H1 (cell line): Measurements from ENCODE around the gene VSIG10L. TPM values are rescaled to one million over a fixed set of nuclear protein-coding genes. Genes with fewer than 3 reads are reported as not detected.

Source experiments
- ASH2L ChIP-seq: fragments of 200-600, 300-600 bp; sonication (generic); IDR thresholded peaks from one replicate; pipeline ENCODE4 v1.7.1; 2017; ENCODE audit warnings: low read length
- BCL11A ChIP-seq, 2 experiments: IDR thresholded peaks; one replicate each; pipeline ENCODE4 v1.6.1; 2011; ENCODE audit warnings: low read depth in 2 of 2, low read length in 2 of 2, mild to moderate bottlenecking in 2 of 2
- BRCA1 ChIP-seq: IDR thresholded peaks from 2 replicates; pipeline ENCODE4 v1.6.1; 2012; ENCODE audit warnings: low read depth, low read length, improper control_type of control experiment
- CHD1 ChIP-seq: IDR thresholded peaks from 2 replicates; pipeline ENCODE4 v1.6.1; 2012; ENCODE audit warnings: low read depth, low read length, improper control_type of control experiment
- CHD2 ChIP-seq: IDR thresholded peaks from 2 replicates; pipeline ENCODE4 v1.6.1; 2012; ENCODE audit warnings: low read length, improper control_type of control experiment
- CTBP2 ChIP-seq: IDR thresholded peaks from 2 replicates; pipeline ENCODE4 v1.7.0; 2011; ENCODE audit warnings: borderline replicate concordance, mild to moderate bottlenecking, moderate library complexity, mixed read lengths, low read length; ENCODE audit not compliant: insufficient read depth, insufficient read length
- EP300 ChIP-seq, 2 experiments: IDR thresholded peaks; 1 replicate in 1 of 2; 2 replicates in 1 of 2; pipeline ENCODE4 v1.6.1; 2011 to 2012; ENCODE audit warnings: low read depth in 2 of 2, low read length in 2 of 2, mild to moderate bottlenecking in 2 of 2, borderline replicate concordance in 1 of 2, inconsistent platforms in 1 of 2, moderate library complexity in 1 of 2
- EZH2 ChIP-seq: fragments of 200-600 bp; sonication (generic); IDR thresholded peaks from 2 replicates; pipeline ENCODE4 v1.7.1; 2012; ENCODE audit warnings: low read depth, mild to moderate bottlenecking, moderate library complexity, low read length, inconsistent platforms; ENCODE audit not compliant: severe bottlenecking
- GABPA ChIP-seq: IDR thresholded peaks from 2 replicates; pipeline ENCODE4 v1.6.1; 2011; ENCODE audit warnings: mild to moderate bottlenecking, low read length, moderate library complexity, borderline replicate concordance; ENCODE audit not compliant: insufficient read depth
- HDAC2 ChIP-seq, 2 experiments: fragments of 300-600 bp in 1 of 2; sonication (generic) in 1 of 2; IDR thresholded peaks; 2 replicates each; pipeline ENCODE4 v1.6.1; 2011 to 2012; ENCODE audit warnings: low read depth in 2 of 2, low read length in 2 of 2, mild to moderate bottlenecking in 2 of 2, moderate library complexity in 2 of 2, borderline replicate concordance in 1 of 2, inconsistent platforms in 1 of 2
- KDM1A ChIP-seq: fragments of 200-600, 300-600 bp; sonication (generic); IDR thresholded peaks from 2 replicates; pipeline ENCODE4 v1.7.1; 2016; ENCODE audit warnings: mild to moderate bottlenecking, low read length, borderline replicate concordance
- NRF1 ChIP-seq: IDR thresholded peaks from 2 replicates; pipeline ENCODE4 v1.6.1; 2011; ENCODE audit warnings: mild to moderate bottlenecking, low read depth, low read length, improper control_type of control experiment
- PHF8 ChIP-seq: fragments of 200-600 bp; sonication (generic); conservative IDR thresholded peaks from 2 replicates; pipeline ENCODE4 v1.7.1; 2012; ENCODE audit warnings: low read depth, mild to moderate bottlenecking, inconsistent platforms, low read length, moderate library complexity
- RBBP5 ChIP-seq: IDR thresholded peaks from 2 replicates; pipeline ENCODE4 v1.7.1; 2012; ENCODE audit warnings: low read depth, mild to moderate bottlenecking, inconsistent platforms, low read length, moderate library complexity, borderline replicate concordance
- SIN3A ChIP-seq, 2 experiments: IDR thresholded peaks in 1 of 2; conservative IDR thresholded peaks in 1 of 2; 2 replicates each; pipeline ENCODE4 v1.6.1; 2011 to 2012; ENCODE audit warnings: low read length in 2 of 2, improper control_type of control experiment in 1 of 2, low read depth in 1 of 2, mild to moderate bottlenecking in 1 of 2
- SIX5 ChIP-seq: IDR thresholded peaks from 2 replicates; pipeline ENCODE4 v1.6.1; 2011; ENCODE audit warnings: mild to moderate bottlenecking, low read depth, low read length
- SUZ12 ChIP-seq: fragments of 200-600 bp; sonication (generic); IDR thresholded peaks from 2 replicates; pipeline ENCODE4 v1.6.1; 2012; ENCODE audit warnings: mild to moderate bottlenecking, inconsistent platforms, low read length, moderate library complexity, mixed read lengths
- TEAD4 ChIP-seq: IDR thresholded peaks from 2 replicates; pipeline ENCODE4 v1.6.1; 2012; ENCODE audit warnings: low read depth, low read length, inconsistent platforms, mixed read lengths
- ZNF274 ChIP-seq: IDR thresholded peaks from 2 replicates; pipeline ENCODE4 v1.7.0; 2012; ENCODE audit warnings: low read length, borderline replicate concordance; ENCODE audit errors: extremely low read depth
- polyA plus RNA-seq, 7 experiments: library from polyadenylated mRNA; depleted of rRNA in 3 of 7; stranded (reverse) in 5 of 7; unstranded in 2 of 7; fragments of >200 nt in 5 of 7; fragments of 200-250 nt in 2 of 7; gene quantifications; 1 replicate in 5 of 7; 2 replicates in 1 of 7; 4 replicates in 1 of 7; pipeline versions ENCODE4 v1.2.1 to v1.2.3, GENCODE V29; 2011 to 2013; ENCODE audit warnings: missing spikeins in 2 of 7, mixed read lengths in 2 of 7
- total RNA-seq: library from RNA; stranded (reverse); fragmentation: NEBNext Ultra II Directional; extraction: Animal tissue kit (Norgen Biotek cat#: 25700); gene quantifications from 2 replicates; pipeline ENCODE4 v1.2.1, GENCODE V29; 2021
- TF ChIP-seq, protein P1 (sequence below): IDR thresholded peaks from 2 replicates; pipeline ENCODE4 v1.6.1; 2011; ENCODE audit warnings: low read depth, mild to moderate bottlenecking, low read length; ENCODE audit not compliant: insufficient read depth

The VSIG10L gene
- total and polyA plus RNA-seq, 2 of the 8 experiments (the other 6 are each of a cell fraction or from before 2014, with no cell fraction given) = 10.3 to 10.4 TPM

DNA sequence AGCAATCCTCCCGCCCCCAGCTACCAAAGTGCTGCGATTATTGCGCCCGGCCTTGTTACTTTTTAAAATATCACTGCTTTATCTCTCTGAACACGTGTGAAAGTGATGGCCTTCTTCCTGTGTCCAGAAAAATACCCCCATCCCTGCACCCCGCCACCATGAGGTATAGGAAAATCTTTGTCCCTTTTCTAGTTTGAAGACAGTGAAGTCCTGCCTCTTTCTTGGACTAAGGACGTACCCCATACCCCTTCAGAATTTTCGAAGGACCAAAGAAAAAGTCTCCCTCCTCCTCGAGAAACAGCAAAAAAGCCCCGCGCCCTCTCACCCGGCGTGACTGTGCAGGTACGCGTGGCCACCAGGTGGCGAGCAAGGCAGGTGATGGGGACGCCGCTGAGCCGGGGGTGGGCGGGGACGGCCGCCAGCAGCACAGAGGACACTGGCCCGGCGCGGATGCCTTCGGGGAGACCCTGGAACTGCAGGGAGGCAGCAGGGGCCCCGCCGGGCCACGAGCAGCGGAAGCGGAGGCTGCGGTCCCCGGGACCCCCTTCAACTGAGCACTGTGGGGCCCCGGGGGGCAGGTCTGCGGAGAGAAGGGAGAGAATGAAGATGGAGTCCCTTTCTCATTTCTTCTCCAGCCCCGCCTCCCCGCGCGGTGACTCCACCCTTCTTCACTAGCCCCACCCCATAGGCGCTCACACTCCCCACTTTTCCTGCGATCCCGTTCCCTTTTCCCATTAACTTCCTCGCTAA lies 3.2 kb downstream of the VSIG10L start (continued):
- no peak for TF ChIP-seq KDM1A
- TF ChIP-seq ASH2L = no peak
- no peak for TF ChIP-seq NRF1
- no peak for TF ChIP-seq CHD2
- no peak for TF ChIP-seq RBBP5
- TF ChIP-seq TEAD4 = no peak
- TF ChIP-seq EZH2 = no peak
- no peak for TF ChIP-seq SUZ12
- TF ChIP-seq SIN3A (conservative IDR thresholded peaks at IDR 0.05 in 1 of 2, IDR thresholded peaks at IDR 0.05 in 1 of 2; ENCODE audit: low read depth in 1 of 2, low read length in 2 of 2) = peak; percentile 43 to 82; a peak in 2 of 4 replicates
- peak; percentile 70 for TF ChIP-seq PHF8
- 0 out of 4 replicates have a peak, but pooled peaks of 1 of the 2 experiments have one; percentile 67 for TF ChIP-seq HDAC2 (IDR thresholded peaks at IDR 0.05; ENCODE audit: borderline replicate concordance in 1 of 2, low read depth in 2 of 2, low read length in 2 of 2)
- no peak for TF ChIP-seq EP300 (IDR thresholded peaks at IDR 0.05; ENCODE audit: borderline replicate concordance in 1 of 2, low read depth in 2 of 2, low read length in 2 of 2)
- no peak for TF ChIP-seq BRCA1
- TF ChIP-seq SIX5 = no peak
- TF ChIP-seq BCL11A (IDR thresholded peaks at IDR 0.05; ENCODE audit: low read depth in 2 of 2, low read length in 2 of 2) = no peak
- no peak for TF ChIP-seq GABPA
- TF ChIP-seq, protein P1, sequence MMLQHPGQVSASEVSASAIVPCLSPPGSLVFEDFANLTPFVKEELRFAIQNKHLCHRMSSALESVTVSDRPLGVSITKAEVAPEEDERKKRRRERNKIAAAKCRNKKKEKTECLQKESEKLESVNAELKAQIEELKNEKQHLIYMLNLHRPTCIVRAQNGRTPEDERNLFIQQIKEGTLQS = no peak
- no peak for TF ChIP-seq CTBP2
- no peak for TF ChIP-seq CHD1
- TF ChIP-seq ZNF274 = no peak
